ENCODE results near the gene TRNAU1AP. TPM values are rescaled to one million over a fixed set of nuclear protein-coding genes. Genes with fewer than 3 reads are reported as not detected.
A peak's percentile ranks its signal among the peaks of the same experiment; 100 is the strongest.
"Not testable (repeated sequence)": the region's sequence is repeated elsewhere in the genome, so short reads cannot be mapped to it uniquely, and the experiment has no call there.

TRNAU1AP gene
- polyA plus RNA-seq, 4 donors = 22.8 to 23.8 (median 23.3) TPM

DNA sequence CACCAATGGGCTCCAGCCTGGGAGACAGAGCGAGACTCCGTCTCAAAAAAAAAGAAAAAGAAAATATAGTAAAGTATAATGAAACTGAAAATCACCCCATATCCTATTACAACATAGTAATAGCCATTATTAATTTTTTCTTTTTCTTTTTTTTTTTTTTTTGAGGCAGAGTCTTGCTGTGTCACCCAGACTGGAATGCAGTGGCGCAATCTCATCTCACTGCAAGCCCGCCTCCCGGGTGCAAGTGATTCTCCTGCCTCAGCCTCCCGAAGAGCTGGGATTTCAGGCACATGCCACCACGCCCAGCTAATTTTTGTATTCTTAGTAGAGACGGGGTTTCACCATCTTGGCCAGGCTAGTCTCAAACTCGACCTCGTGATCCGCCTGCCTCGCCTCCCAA, 20.0 kb downstream of the TRNAU1AP start:
- DNase-seq (ENCODE audit: low read depth in 4 of 4, low spot score in 3 of 4) = not testable (repeated sequence)

DNA sequence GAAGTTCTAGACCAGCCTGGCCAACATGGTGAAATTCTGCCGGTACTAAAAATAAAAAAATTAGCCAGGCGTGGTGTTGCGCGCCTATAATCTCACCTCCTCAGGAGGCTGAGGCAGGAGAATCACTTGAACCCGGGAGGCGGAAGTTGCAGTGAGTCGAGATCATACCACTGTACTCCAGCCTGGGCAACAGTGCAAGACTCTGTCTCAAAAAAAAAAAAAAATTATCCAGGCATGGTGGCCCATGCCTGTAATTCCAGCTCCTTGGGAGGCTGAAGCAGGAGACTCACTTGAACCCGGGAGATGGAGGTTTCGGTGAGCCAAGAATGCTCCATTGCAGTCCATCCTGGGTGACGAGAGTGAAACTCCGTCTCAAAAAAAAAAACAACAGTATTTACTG, 20.7 kb downstream of the TRNAU1AP start:
- DNase-seq (ENCODE audit: low read depth in 4 of 4, low spot score in 3 of 4) = no peak

DNA sequence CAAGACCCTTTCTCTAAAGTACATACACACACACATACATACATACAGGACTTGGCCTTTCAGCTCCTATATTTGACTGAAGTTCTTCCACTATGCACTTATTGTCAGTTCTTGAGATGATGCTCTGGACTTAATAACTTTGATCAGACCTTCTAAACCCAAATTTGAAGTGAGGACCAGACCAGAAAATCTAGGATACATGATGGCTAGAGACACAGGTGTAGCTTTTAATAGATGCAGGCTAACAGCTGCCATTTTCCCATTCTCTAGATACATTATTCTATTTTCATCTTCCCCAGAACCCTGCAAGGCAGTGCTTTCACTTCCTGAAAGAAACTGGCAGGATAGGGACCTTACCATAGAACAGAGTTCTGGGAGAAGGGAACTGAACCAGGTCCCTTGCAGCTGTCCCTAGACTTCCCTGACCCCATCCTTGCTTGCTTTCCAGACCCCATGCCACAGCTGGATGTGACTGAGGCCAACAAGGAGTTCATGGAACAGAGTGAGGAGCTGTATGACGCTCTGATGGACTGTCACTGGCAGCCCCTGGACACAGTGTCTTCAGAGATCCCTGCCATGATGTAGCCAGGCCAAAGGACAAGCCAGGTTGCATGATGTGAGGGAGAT, 24.3 kb downstream of the TRNAU1AP start:
- DNase-seq (ENCODE audit: low read depth in 4 of 4, low spot score in 3 of 4) = no peak

DNA sequence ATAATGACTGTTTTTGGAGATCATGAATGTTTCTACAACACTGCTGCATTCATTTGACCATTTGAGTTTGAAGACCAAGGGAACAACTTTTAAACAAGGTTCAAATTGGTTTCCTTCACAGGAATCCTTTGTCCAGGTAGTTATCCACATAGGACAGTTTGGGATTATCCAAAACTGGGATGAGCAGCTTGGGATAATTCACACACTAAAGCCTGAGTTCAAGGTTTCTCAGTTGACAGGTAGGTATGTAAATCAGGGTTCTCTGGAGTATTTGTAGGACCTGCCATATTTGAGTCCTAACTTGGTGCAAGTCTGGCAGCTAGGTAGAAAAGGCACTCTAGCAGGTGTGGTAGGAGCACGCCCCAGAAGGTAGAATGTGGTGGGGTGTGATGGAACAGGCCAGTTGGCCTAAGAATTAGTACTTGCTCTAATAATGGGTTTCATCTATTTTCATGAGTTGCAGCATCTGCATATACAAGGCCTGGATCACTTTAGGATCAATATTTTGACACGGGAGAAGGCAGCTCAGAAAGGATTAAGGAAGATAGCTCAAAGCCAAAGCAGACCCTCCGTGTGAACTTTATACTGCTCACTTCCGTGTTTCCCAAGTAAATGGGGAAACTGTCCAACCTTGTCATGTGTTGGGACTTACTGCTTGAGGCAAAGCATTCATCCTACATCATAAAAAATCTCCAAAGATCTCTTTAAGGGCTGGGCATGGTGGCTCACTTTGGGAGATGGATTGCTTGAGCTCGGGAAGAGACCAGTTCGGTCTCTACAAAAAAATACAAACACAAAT, 25.1 kb downstream of the TRNAU1AP start:
- DNase-seq (ENCODE audit: low read depth in 4 of 4, low spot score in 3 of 4) = no peak

DNA sequence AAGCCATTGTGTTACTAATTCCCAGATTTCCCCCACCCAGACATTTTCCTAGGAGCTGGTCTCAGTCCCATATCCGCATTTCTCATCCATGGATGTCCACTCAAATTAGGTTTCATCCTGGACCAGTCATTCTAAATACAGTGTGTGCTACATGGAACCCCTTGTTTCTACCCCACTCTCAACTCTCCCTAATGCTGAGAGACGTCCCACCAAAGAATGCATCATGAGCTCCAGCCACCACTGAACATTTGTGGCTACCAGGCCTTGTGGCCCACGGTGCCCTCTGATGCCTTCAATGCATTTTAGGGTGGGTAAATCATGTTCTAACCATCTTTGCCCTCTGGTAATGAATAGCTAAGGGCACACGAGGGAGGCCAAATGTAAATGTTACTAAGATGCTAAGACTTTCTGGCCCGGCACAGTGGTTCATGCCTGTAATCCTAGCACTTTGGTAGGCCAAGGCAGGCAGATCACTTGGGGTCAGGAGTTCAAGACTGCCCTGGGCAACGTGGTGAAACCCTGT, 25.9 kb downstream of the TRNAU1AP start:
- DNase-seq (ENCODE audit: low read depth in 4 of 4, low spot score in 3 of 4) = no peak

DNA sequence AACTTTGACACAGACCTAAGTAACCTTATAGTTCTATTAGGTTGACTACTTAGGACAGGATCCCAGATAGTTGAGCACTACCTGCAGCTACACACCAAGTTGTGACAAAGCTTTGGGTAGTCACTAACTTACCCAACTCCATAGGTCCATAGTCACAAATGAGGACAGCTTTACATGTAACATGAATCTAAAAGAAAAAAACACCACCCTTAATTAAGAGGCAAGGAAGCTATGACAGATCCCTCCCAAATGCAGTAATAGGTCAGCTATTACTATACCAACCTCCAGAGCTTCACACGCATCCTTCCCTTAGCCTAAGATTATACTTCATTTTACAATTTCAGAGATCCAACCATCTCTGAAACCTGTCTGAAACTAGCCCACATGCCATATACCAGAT, 26.5 kb downstream of the TRNAU1AP start:
- DNase-seq (ENCODE audit: low read depth in 4 of 4, low spot score in 3 of 4) = no peak

DNA sequence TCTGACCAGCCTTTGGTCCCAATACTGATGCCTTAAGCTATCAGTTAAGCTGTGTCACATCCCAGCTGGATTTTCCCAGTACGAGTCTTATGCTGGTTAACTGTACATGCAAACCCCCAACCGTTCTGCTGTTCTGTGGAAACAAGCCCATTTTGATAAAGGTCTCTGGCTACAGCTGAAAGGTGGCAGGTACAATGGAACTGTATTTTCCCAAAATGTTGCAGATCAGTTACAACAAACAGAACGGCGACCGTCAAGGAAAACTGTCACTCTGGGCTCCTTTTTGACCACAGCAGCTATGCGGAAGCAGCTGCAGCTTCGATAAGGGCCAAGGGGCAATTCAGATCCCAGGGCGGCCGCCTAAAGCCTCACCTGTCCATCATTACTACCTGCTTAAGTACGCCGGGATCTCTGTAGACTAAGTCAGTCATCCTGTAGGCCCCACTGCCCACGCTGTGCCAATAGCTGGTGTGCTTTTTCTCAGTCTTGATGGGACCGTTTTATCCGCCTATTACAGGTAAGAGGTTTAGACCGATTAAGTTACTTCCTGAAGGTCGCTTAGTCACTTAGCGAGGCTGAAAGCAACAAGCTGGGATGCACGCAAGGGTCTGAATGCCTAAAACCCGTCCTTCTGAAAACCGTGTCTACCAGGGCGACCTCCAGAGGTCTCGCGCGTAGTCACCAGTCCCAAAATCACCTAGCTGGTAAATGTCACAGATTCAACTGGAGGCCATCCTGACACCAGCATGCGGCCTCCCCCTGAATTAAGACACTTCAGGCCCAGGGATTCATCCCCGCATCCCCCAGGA, 28.0 kb downstream of the TRNAU1AP start:
- no peak for DNase-seq (ENCODE audit: low read depth in 4 of 4, low spot score in 3 of 4)

DNA sequence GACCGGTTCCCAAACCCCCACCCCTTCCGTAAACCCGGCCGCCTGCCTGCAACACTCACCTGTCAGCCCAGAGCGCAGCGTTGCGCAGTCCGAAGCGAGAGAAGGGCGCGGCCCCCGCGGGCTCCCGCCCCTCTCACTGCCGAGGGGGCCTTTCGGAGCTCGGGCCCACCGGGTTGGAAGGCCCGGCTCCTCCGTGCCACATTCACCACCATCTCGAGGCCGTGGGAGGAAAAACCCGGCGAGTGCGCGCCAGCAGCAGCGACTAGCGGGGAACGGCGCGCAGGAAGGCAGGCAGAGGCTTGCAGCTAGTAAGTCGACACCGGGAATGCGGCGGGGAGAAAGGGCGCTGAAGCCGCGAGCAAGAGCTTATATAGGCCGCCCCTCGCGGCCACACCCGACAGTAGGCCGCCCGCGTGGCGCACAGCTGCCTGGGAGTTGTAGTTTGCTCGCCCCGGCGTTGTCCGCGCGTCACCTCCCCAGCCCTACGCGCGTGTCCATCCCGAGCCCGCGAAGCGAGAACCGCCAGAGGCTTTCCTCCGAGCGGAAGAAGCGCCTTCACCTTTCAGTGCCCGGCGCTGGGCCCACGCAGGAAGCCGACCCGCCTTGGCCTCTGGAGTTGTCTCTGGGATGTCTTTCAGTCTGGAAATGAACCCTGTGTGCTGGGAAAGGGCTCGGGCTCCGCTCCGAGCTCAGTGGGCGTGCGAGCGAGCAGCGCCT, 28.8 kb downstream of the TRNAU1AP start:
- peak; percentile 88 to 95 (median 90) for DNase-seq (ENCODE audit: low read depth in 4 of 4, low spot score in 3 of 4)

DNA sequence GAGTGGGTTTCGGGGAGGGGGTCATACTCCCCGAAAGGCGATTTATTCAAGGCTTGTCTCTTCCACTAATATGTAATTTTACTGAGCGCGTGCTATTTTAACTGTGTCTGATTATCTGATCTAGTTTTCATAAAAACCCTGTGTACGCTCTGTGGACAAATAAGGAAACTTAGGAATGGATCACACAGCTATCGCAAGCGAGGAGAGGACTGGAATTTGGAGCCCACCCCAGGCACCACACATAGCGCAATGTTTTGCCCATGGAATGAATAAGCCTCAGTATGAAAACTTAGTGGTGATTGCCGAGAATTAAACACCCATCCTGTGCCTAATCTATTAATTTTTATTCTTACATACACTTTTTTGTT, 29.3 kb downstream of the TRNAU1AP start:
- no peak for DNase-seq (ENCODE audit: low read depth in 4 of 4, low spot score in 3 of 4)

DNA sequence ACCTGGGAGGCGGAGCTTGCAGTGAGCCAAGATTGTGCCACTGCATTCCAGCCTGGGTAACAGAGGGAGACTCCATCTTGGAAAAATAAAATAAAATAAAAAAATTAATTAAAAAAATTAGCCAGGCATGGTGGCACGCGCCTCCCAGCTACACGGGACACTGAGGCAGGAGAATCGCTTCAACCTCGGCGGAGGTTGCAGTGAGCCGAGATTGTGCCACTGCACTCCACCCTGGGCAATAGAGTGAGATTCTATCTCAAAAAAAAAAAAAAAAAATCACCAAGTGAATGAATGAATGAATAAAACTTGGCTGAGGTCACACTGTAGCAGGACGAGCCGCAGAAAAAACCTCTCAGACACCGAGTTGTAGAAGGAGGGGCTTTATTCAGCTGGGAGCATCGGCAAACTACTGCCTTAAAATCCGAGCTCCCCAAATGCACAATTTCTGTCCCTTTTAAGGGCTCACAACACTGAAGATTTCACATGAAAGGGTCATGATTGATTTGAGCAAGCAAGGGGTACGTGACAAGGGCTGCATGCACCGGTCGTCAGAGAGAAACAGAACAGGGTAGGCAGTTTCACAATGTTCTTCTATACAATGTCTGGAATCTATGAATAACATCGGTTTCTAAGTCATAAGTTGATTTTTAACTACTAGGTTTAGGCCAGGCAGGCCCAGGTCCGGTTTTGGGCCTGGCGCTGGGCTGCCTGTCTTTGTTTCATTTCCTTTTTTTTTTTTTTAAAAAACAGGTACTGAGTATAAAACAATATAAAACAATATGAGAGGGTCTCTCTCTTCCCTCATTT, 33.9 kb downstream of the TRNAU1AP start:
- not testable (repeated sequence) for DNase-seq (ENCODE audit: low read depth in 4 of 4, low spot score in 3 of 4)

DNA sequence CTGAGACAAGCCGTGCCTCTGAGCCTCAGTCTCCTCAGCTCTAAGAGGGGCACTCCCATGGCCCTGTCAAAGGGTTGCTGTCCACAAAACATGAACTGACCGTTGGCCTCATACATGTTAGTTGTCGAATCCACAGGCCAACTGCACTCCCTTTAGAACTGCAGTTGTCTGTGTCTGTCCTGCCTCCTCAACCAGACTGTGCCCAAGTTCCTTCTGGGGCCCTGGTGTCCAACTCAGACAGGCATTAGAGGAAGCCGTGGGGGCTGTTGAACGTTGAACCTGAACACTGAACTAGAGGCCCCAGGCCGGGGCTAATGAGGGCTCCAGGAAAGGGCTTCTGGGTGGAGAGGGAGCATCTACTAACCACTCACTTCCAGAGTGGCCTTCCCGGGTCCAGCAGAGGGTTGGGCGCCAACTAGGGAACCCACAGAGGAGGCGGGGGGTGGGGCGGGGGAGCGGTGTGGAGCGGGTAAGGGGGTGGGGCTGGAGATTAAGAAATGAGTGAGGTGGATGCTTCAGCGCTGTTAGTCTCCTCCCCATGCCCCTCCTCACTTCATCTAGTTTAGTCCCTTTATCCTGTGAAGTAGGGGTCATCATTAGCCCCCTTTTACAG, 38.9 kb downstream of the TRNAU1AP start, which contains the start of gene RAB42:
TSS of gene RAB42 (plus strand) at position 558 of the 613 bp plus-strand sequence. CDS start 247 bp downstream, outside the sequence.
- no peak for DNase-seq (ENCODE audit: low read depth in 4 of 4, low spot score in 3 of 4)

DNA sequence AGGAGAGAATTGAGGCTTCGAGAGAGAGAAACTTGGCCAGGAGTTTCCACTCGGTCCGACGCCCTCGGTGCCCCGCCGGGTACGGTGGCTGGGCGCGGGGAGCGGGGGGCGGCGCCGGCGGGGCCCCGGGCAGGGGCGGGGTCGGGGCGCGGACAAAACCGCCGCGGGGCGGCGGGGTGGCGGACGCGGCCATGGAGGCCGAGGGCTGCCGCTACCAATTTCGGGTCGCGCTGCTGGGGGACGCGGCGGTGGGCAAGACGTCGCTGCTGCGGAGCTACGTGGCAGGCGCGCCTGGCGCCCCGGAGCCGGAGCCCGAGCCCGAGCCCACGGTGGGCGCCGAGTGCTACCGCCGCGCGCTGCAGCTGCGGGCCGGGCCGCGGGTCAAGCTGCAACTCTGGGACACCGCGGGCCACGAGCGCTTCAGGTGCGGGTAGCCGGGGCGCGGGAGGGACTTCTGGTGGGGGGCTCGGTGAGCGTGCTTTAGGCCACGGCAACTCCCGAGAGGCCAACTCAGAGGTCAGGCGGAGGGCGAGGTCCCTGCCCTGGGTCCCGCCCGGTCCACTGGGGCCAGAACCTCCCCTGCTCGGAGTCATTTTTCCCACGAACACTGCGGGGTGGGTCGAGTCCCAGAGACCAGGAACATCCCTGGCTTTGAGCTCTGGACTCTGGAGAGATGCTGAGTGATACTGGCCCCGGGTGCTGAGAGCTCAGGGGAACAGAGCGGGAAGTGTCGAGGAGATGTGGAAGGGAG, 39.6 kb downstream of the TRNAU1AP start:
- DNase-seq (ENCODE audit: low read depth in 4 of 4, low spot score in 3 of 4) = no peak

DNA sequence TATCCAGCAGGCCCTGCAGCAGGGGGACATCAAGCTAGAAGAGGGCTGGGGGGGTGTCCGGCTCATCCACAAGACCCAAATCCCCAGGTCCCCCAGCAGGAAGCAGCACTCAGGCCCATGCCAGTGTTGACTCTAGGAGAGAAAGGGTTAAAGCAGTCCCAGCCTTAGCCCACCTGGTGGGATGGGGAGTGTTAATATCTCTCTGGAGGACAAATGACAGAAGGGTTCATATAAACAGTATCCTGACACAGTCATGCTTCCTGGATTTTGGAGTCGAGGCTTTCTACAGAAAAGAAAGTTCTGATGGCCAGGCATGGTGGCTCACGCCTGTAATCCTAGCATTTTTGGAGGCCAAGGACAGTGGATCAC, 41.1 kb downstream of the TRNAU1AP start:
- not testable (repeated sequence) for DNase-seq (ENCODE audit: low read depth in 4 of 4, low spot score in 3 of 4)

DNA sequence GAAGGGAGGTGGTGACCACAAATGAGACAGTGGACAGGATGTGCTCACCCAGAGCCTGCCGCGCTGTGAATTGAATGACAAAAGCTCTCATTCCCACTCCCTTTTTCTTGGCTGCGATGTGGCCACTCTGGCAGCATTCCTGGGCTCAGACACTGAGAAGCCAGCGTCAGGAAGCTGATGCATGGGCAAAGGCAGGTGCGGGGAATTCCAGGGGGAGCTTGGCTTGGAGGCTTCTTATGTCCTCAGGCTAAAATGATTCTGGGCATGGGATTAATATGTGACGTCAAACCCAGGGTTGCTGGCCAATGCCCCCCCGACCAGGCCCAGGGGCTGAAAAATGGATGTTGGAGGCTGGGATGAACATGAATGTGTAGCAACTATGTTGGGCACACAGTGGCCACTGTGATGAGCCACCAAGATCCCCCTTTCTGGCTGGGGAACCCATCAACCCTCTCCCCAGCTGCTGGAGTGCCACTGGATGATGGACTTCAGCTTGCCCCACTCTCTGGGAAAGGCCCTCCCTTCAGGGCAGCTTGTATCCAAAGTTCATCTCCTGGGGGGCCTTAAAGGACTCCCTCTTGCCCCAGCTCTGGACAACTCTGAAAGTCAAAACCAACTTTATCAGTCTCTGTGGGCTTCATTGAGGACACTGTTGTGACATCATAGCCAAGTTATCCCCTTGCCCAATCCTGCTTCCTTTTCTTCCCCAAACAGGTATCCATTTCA, 42.0 kb downstream of the TRNAU1AP start:
- not testable (repeated sequence) for DNase-seq (ENCODE audit: low read depth in 4 of 4, low spot score in 3 of 4)

DNA sequence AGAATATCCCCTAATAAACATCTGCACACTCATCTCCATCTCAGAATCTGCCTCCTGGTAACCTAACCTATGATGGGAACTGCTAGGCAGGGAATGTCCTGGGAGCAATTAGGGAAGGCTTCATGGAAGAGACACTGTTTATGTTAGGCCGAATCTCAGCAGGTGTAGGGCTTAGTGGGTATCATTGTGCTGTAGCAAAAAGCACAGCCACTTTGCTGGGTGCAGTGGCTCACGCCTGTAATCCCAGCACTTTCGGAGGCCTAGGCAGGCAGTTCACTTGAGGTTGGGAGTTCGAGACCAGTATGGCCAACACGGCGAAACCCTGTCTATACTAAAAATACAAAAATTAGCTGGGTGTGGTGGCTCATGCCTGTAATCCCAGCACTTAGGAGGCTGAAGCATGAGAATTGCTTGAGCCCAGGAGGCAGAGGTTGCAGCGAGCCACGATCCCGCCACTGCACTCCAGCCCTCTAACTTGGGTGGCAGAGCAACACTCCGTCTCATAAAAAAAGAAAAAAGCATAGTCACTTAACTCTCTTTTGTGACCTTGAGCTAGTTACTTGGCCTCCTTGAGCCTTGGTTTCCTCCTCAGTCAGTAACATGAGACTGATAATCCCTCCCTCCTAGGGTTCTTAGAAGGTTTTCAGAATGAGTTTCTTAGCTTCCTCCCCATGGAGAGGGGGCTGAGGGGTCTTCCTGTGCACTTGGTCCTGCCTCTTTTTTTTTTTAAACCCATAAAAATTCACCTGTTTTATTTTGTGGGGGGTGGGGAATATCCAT, 42.7 kb downstream of the TRNAU1AP start:
- no peak for DNase-seq (ENCODE audit: low read depth in 4 of 4, low spot score in 3 of 4)

DNA sequence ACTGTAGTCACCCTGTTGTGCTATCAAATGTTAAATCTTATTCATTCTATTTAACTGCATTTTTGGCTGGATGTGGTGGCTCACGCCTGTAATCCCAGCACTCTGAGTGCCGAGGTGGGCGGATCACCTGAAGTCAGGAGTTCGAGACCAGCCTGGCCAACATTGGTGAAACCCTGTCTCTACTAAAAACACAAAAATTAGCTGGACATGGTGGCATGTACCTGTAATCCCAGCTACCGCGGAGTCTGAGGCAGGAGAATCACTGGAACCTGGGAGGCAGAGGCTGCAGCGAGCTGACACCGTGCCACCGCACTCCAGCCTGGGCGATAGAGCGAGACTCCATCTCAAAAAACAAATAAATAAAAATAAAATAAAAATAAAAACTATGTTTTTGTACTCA, 43.4 kb downstream of the TRNAU1AP start:
- DNase-seq (ENCODE audit: low read depth in 4 of 4, low spot score in 3 of 4) = not testable (repeated sequence)

DNA sequence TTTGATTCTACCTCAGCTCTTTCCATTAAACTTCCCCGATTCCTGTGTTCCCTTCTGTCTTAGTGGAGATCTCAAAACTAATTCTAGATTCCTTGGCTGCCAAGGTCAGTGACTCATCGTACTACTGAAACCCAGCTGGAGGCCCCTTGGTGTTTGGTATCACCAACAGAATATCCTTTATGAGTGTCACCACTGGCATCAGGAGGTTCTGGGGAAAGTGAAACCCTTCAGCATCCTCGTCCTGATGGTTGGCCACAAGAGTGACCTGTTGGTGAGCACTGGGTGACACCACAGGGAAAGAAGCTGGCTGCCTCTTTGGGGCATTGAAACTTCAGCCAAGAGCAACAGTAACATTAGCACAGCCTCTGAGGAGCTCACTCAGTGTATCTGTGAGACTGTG, 48.8 kb downstream of the TRNAU1AP start:
- DNase-seq (ENCODE audit: low read depth in 4 of 4, low spot score in 3 of 4) = no peak

Data from right renal pelvis (tissue), 4 donors.